MV-4-11 (cell line): Measurements from ENCODE around the gene TTLL8.

Source experiments
- DNase-seq: peaks from one replicate; lab custom pipeline; 2025; lab: John Stamatoyannopoulos, UW

TTLL8 gene

GRCh38 chr22:50082961-50083461 lies 24.9 kb upstream of the TTLL8 start:
- no peak for DNase-seq

GRCh38 chr22:50082197-50082715 lies 24.2 kb upstream of the TTLL8 start:
- no peak for DNase-seq

- DNase-seq = no peak
These were observed 23.5 kb upstream of the TTLL8 start for GRCh38 chr22:50081426-50082196.

GRCh38 chr22:50080077-50080465 lies 22.0 kb upstream of the TTLL8 start:
- DNase-seq = no peak

- no peak for DNase-seq
These were observed 20.7 kb upstream of the TTLL8 start for GRCh38 chr22:50078761-50079160.

- DNase-seq = no peak
These were observed 20.1 kb upstream of the TTLL8 start for GRCh38 chr22:50078246-50078645.

GRCh38 chr22:50076646-50077535 lies 18.8 kb upstream of the TTLL8 start:
- no peak for DNase-seq

- no peak for DNase-seq
These were observed 16.7 kb upstream of the TTLL8 start for GRCh38 chr22:50074551-50075530.

- no peak for DNase-seq
These were observed 16.0 kb upstream of the TTLL8 start for GRCh38 chr22:50074056-50074455.

- DNase-seq = no peak
These were observed 14.8 kb upstream of the TTLL8 start for GRCh38 chr22:50072714-50073538.

- no peak for DNase-seq
These were observed 14.1 kb upstream of the TTLL8 start for GRCh38 chr22:50072167-50072555.

- DNase-seq = no peak
These were observed 13.5 kb upstream of the TTLL8 start for GRCh38 chr22:50071432-50072166.

- DNase-seq = no peak
These were observed 12.3 kb upstream of the TTLL8 start for GRCh38 chr22:50070366-50070765.

- no peak for DNase-seq
These were observed 10.0 kb upstream of the TTLL8 start for GRCh38 chr22:50068096-50068495.

- DNase-seq = no peak
These were observed 9.1 kb upstream of the TTLL8 start for GRCh38 chr22:50067244-50067643.

GRCh38 chr22:50064453-50064852 lies 6.4 kb upstream of the TTLL8 start:
- no peak for DNase-seq

- DNase-seq = no peak
These were observed 5.7 kb upstream of the TTLL8 start for GRCh38 chr22:50063589-50064393.

- DNase-seq = no peak
These were observed 4.5 kb upstream of the TTLL8 start for GRCh38 chr22:50062509-50063135.
